Activated naive CD4-positive, alpha-beta T cell treated with anti-CD3 and anti-CD28 coated beads, Interleukin-2, amount 50 U/mL, for 16 hours (primary cell): ENCODE results near the gene HSD17B8.

ENCODE experiments used
- DNase-seq: peaks from one replicate; pipeline ENCODE4 v3.0.0-alpha.2; 2020

HSD17B8 gene

GRCh38 chr6:33171880-33172687 is 32.4 kb upstream of the HSD17B8 start:
- DNase-seq, result no peak

- DNase-seq, result no peak
Measured at GRCh38 chr6:33172688-33173534, 31.5 kb upstream of the HSD17B8 start.

- DNase-seq, result no peak
Measured at GRCh38 chr6:33173535-33174180, 30.8 kb upstream of the HSD17B8 start.

- no peak for DNase-seq
Measured at GRCh38 chr6:33174784-33175183, 29.7 kb upstream of the HSD17B8 start.

GRCh38 chr6:33175436-33176069 is 28.9 kb upstream of the HSD17B8 start:
- DNase-seq, result no peak

GRCh38 chr6:33176906-33177305 is 27.5 kb upstream of the HSD17B8 start:
- DNase-seq, result no peak

- DNase-seq, result no peak
Measured at GRCh38 chr6:33177552-33178446, 26.7 kb upstream of the HSD17B8 start.

- DNase-seq, result no peak
Measured at GRCh38 chr6:33178755-33179475, 25.5 kb upstream of the HSD17B8 start.

- DNase-seq, result no peak
Measured at GRCh38 chr6:33181141-33181540, 23.3 kb upstream of the HSD17B8 start.

GRCh38 chr6:33183071-33183683 is 21.3 kb upstream of the HSD17B8 start:
- DNase-seq, result no peak

- no peak for DNase-seq
Measured at GRCh38 chr6:33185190-33185589, 19.3 kb upstream of the HSD17B8 start.

GRCh38 chr6:33185654-33186187 is 18.7 kb upstream of the HSD17B8 start:
- DNase-seq, result no peak

- DNase-seq, result no peak
Measured at GRCh38 chr6:33187809-33188208, 16.6 kb upstream of the HSD17B8 start.

GRCh38 chr6:33189164-33189563 is 15.3 kb upstream of the HSD17B8 start:
- no peak for DNase-seq

- DNase-seq, result no peak
Measured at GRCh38 chr6:33189625-33190448, 14.6 kb upstream of the HSD17B8 start.

- no peak for DNase-seq
Measured at GRCh38 chr6:33190504-33191107, 13.8 kb upstream of the HSD17B8 start.

GRCh38 chr6:33191383-33192104 is 12.9 kb upstream of the HSD17B8 start:
- no peak for DNase-seq

GRCh38 chr6:33192105-33192646 is 12.3 kb upstream of the HSD17B8 start, which contains the start of gene COL11A2:
COL11A2 (minus strand) TSS chr6:33192467; CDS start chr6:33192240, 227 bp downstream.
- no peak for DNase-seq
